Measurements from ENCODE around the gene CAP2. TPM values are rescaled to one million over a fixed set of nuclear protein-coding genes. Genes with fewer than 3 reads are reported as not detected.

Gene CAP2
- total and polyA plus RNA-seq, 2 experiments from 2014 or later = 6.7 to 9.1 TPM

DNA sequence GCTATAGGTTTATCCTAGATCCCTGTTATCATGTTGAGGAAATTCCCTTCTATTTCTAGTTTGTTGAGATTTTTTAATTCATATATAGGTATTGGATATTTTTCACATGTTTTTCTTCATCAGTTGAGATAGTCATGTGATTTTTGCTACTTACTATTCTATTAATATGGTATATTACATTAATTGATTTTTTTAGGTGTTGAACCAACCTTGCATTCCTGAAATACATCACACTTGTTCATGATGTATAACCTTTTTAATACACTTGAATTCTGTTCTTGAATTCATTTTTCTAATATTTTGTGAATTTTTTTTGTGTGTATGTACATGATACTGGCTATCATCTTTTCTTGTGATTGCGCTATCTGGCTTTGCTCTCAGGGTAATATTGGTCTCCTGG is 25.5 kb upstream of the CAP2 start:
- Histone ChIP-seq H3K9me2 (ENCODE audit: insufficient read depth) (no peaks in the 10 kb centered on the region), H3K27me3 (ENCODE audit: insufficient read depth) (no peaks in the 10 kb centered on the region), H4K20me1 (replicated peaks; ENCODE audit: insufficient read depth) (no peaks in the 10 kb centered on the region), H3K4me1 (ENCODE audit: insufficient read depth) (no peaks in the 10 kb centered on the region), H3K27ac (ENCODE audit: low read depth) (no peak overlapping the region), H3K4me2 (no peak overlapping the region), H3F3A (replicated peaks; ENCODE audit: low read depth) (no peaks in the 10 kb centered on the region), H2AFZ (no peak overlapping the region), H3K36me3 (ENCODE audit: insufficient read depth) (0 out of 2 replicates have a peak, but pooled peaks cover 3% of the 10 kb centered on the region), H3K4me3 (no peak overlapping the region), H3K79me2 (replicated peaks; ENCODE audit: insufficient read depth) (no peaks in the 10 kb centered on the region)
- TF ChIP-seq ZNF114 (CRISPR knock-in tag; IDR thresholded peaks at IDR 0.05) (no peak), ZNF462 (CRISPR knock-in tag; IDR thresholded peaks at IDR 0.05) (no peak), JUNB (IDR thresholded peaks at IDR 0.05; ENCODE audit: unreplicated experiment) (no peak), CREB1 (CRISPR knock-in tag; IDR thresholded peaks at IDR 0.05; ENCODE audit: low read depth) (no peak)
- Mint-ChIP-seq H3K27me3 (ENCODE audit: insufficient read depth, low read depth, poor library complexity) (peaks cover under 1% of the 10 kb centered on the region), H3K4me3 (no peak overlapping the region), H3K4me1 (no peaks in the 10 kb centered on the region), H3K9me3 (peaks cover 16% of the 10 kb centered on the region; the same call in 2 of the 3 replicates), H3K36me3 (ENCODE audit: low read depth) (peaks cover 6% of the 10 kb centered on the region; the same call in 1 of the 3 replicates), H3K27ac (no peak overlapping the region)
- ATAC-seq (no peak), DNase-seq (ENCODE audit: low spot score) (no peak)

GRCh38 chr6:17381424-17382147 is 11.8 kb upstream of the CAP2 start:
- peaks cover 2% of the 10 kb centered on the region for H3K27me3 Mint-ChIP-seq (ENCODE audit: insufficient read depth, low read depth, poor library complexity)
- no peaks in the 10 kb centered on the region for H3K36me3 Mint-ChIP-seq (ENCODE audit: low read depth)
- no peaks in the 10 kb centered on the region for H3K9me3 Mint-ChIP-seq
- H4K20me1 ChIP-seq (replicated peaks; ENCODE audit: insufficient read depth) = no peaks in the 10 kb centered on the region
- no peak overlapping the region for H3K27ac ChIP-seq (ENCODE audit: low read depth)
- no peak overlapping the region for H3K4me3 ChIP-seq
- ATAC-seq (no peak), DNase-seq (ENCODE audit: low spot score) (no peak)
- H3K4me1 ChIP-seq (ENCODE audit: insufficient read depth) = no peaks in the 10 kb centered on the region
- H3K27me3 ChIP-seq (ENCODE audit: insufficient read depth) = no peaks in the 10 kb centered on the region
- H3F3A ChIP-seq (replicated peaks; ENCODE audit: low read depth) = no peaks in the 10 kb centered on the region
- no peak overlapping the region for H3K4me2 ChIP-seq
- H3K4me1 Mint-ChIP-seq = 0 out of 3 replicates have a peak, but pooled peaks cover 5% of the 10 kb centered on the region
- H3K79me2 ChIP-seq (replicated peaks; ENCODE audit: insufficient read depth) = no peaks in the 10 kb centered on the region
- H3K9me2 ChIP-seq (ENCODE audit: insufficient read depth) = peaks cover 4% of the 10 kb centered on the region; the same call in 1 of the 2 replicates
- no peak overlapping the region for H3K4me3 Mint-ChIP-seq
- no peaks in the 10 kb centered on the region for H3K36me3 ChIP-seq (ENCODE audit: insufficient read depth)
- no peak overlapping the region for H3K27ac Mint-ChIP-seq
- H2AFZ ChIP-seq = no peak overlapping the region
- TF ChIP-seq JUNB (IDR thresholded peaks at IDR 0.05; ENCODE audit: unreplicated experiment) (no peak), POLR2AphosphoS5 (IDR thresholded peaks at IDR 0.05; ENCODE audit: low read depth) (no peak), STAT1 (IDR thresholded peaks at IDR 0.05; ENCODE audit: unreplicated experiment) (no peak), REST (IDR thresholded peaks at IDR 0.05; ENCODE audit: unreplicated experiment) (no peak)

Data from GM23338 (cell line).